Muscle of arm (tissue), 12 donors: ENCODE measurements around the gene BAIAP2. TPM values are rescaled to one million over a fixed set of nuclear protein-coding genes. Genes with fewer than 3 reads are reported as not detected.
"Not testable (repeated sequence)": the region's sequence is repeated elsewhere in the genome, so short reads cannot be mapped to it uniquely, and the experiment has no call there.

Experiments
- DNase-seq: peaks from one replicate; pipeline ENCODE4 v3.0.0-alpha.2; 2013
- polyA plus RNA-seq, 12 donors: library from polyadenylated mRNA; unstranded; fragments of 120-200 nt; gene quantifications; one replicate each; pipeline ENCODE4 v1.2.1, GENCODE V29; 2013; ENCODE audit not compliant: insufficient read length in 12 of 12

The BAIAP2 gene
- polyA plus RNA-seq, 12 donors: 11.6 to 40.3 (median 17.2) TPM; not detected in 1

- DNase-seq: no peak
These were observed 34.7 kb upstream of the BAIAP2 start for GRCh38 chr17:81000334-81000630.

- DNase-seq: no peak
These were observed 34.2 kb upstream of the BAIAP2 start for GRCh38 chr17:81000631-81001357.

GRCh38 chr17:81002013-81002384 lies 33.0 kb upstream of the BAIAP2 start:
- no peak for DNase-seq

GRCh38 chr17:81002409-81003361 lies 32.3 kb upstream of the BAIAP2 start:
- DNase-seq: no peak

GRCh38 chr17:81003711-81004475 lies 31.1 kb upstream of the BAIAP2 start:
- DNase-seq: no peak

GRCh38 chr17:81006891-81007290 lies 28.1 kb upstream of the BAIAP2 start:
- DNase-seq: no peak

GRCh38 chr17:81008140-81008539 lies 26.8 kb upstream of the BAIAP2 start:
- no peak for DNase-seq

- DNase-seq: no peak
These were observed 25.8 kb upstream of the BAIAP2 start for GRCh38 chr17:81009136-81009535.

- no peak for DNase-seq
These were observed 24.0 kb upstream of the BAIAP2 start for GRCh38 chr17:81010935-81011334.

- no peak for DNase-seq
These were observed 23.0 kb upstream of the BAIAP2 start for GRCh38 chr17:81011951-81012350.

GRCh38 chr17:81012574-81013447 lies 22.1 kb upstream of the BAIAP2 start:
- DNase-seq: no peak

GRCh38 chr17:81013642-81014041 lies 21.3 kb upstream of the BAIAP2 start:
- DNase-seq: no peak

GRCh38 chr17:81015136-81015535 lies 19.8 kb upstream of the BAIAP2 start:
- DNase-seq: no peak

- DNase-seq: no peak
These were observed 18.4 kb upstream of the BAIAP2 start for GRCh38 chr17:81016575-81016974.

GRCh38 chr17:81017330-81017729 lies 17.6 kb upstream of the BAIAP2 start:
- not testable (repeated sequence) for DNase-seq

- DNase-seq: no peak
These were observed 16.7 kb upstream of the BAIAP2 start for GRCh38 chr17:81018044-81018802.

GRCh38 chr17:81019563-81020442 lies 15.1 kb upstream of the BAIAP2 start:
- DNase-seq: no peak

GRCh38 chr17:81020443-81020766 lies 14.5 kb upstream of the BAIAP2 start:
- DNase-seq: no peak

GRCh38 chr17:81020767-81021497 lies 14.0 kb upstream of the BAIAP2 start:
- no peak for DNase-seq
